Heart left ventricle (tissue), 13 donors: ENCODE measurements around the gene NFKB2.

ENCODE experiments used
- POLR2A ChIP-seq, 2 donors: fragments of 450-650 bp; IDR thresholded peaks; one replicate each; pipeline ENCODE4 v1.6.1; 2017; ENCODE audit warnings: antibody characterized with exemption in 2 of 2, mild to moderate bottlenecking in 2 of 2, moderate library complexity in 2 of 2
- TF ChIP-seq, protein P1 (sequence below), 12 donors: fragments of 200-600 bp; sonication (generic) in 4 of 12; IDR thresholded peaks; one replicate each; pipeline versions ENCODE4 v1.5.0 to v1.8.0; 2018 to 2022; ENCODE audit warnings: antibody characterized with exemption in 12 of 12, mild to moderate bottlenecking in 5 of 12
- donor health status: ischemic (EF 13 %, LVEDD 7.1; RV severe dilation, severe dysfunction).
- donor health status: DM: no; HTN: yes; CAD: no.
- donor health status: DM: no; HTN: no; CAD: no.
- donor health status: ischemic (EF 25% LVEDD 6.9; RV normal size, moderate dysfunction).
- donor health status: ischemic (EF 25% LVEDD 5.7; RV mildly dilated, moderate dysfunction).
- donor health status: ischemic (EF 35%, LVEDD 5.7; RV mildly dilated, moderate dysfunction).
- donor health status: nonischemic (EF 11% LVEDD 7.7; RV severe dilation, severe dysfunction).
- donor health status: DM: yes; HTN: yes; CAD: no.
- donor health status: PGD.
- donor health status: ischemic (EF 29% LVEDD 5.4; RV normal size, mild dysfunction).
- donor health status: nonischemic (EF 23%, LVEDD 6.1; RV moderate dilation, normal function).

DNA sequence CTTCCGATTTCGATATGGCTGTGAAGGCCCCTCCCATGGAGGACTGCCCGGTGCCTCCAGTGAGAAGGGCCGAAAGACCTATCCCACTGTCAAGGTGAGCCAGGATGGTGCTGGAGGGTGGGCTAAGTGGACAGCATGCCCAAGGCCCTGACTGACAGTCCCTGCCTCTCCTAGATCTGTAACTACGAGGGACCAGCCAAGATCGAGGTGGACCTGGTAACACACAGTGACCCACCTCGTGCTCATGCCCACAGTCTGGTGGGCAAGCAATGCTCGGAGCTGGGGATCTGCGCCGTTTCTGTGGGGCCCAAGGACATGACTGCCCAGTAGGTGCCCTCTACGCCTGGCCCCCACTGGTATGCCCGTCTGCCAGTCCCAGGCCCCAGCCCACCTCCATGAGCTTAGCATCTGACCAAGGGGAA lies 1.2 kb downstream of the NFKB2 start:
- TF ChIP-seq, protein P1, sequence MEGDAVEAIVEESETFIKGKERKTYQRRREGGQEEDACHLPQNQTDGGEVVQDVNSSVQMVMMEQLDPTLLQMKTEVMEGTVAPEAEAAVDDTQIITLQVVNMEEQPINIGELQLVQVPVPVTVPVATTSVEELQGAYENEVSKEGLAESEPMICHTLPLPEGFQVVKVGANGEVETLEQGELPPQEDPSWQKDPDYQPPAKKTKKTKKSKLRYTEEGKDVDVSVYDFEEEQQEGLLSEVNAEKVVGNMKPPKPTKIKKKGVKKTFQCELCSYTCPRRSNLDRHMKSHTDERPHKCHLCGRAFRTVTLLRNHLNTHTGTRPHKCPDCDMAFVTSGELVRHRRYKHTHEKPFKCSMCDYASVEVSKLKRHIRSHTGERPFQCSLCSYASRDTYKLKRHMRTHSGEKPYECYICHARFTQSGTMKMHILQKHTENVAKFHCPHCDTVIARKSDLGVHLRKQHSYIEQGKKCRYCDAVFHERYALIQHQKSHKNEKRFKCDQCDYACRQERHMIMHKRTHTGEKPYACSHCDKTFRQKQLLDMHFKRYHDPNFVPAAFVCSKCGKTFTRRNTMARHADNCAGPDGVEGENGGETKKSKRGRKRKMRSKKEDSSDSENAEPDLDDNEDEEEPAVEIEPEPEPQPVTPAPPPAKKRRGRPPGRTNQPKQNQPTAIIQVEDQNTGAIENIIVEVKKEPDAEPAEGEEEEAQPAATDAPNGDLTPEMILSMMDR (IDR thresholded peaks at IDR 0.05) = no peak
- TF ChIP-seq POLR2A (IDR thresholded peaks at IDR 0.05) = no peak
